ENCODE measurements around the gene TNIP1. TPM values are rescaled to one million over a fixed set of nuclear protein-coding genes. Genes with fewer than 3 reads are reported as not detected.

Gene TNIP1
- total RNA-seq, 1 experiment from 2014 or later, result 65.7 TPM

DNA sequence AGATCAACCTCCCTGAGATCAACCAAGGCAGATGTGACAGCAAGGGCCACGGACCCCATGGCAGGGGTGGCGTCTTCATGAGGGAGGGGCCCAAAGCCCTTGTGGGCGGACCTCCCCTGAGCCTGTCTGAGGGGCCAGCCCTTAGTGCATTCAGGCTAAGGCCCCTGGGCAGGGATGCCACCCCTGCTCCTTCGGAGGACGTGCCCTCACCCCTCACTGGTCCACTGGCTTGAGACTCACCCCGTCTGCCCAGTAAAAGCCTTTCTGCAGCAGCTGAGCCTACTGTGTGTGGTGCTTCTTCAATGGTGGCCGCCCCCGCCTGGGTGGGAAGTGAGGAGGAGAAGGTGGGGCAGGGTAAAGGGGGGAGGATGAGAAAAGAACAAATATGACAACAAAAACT is 52.1 kb downstream of the TNIP1 start:
- no peak for DNase-seq
- H3K27me3 ChIP-seq (replicated peaks; ENCODE audit: control insufficient read depth, insufficient read depth, low read length), result no peaks in the 10 kb centered on the region
- H3K27me3 Mint-ChIP-seq (ENCODE audit: insufficient read depth, unreplicated experiment), result no peaks in the 10 kb centered on the region
- peaks cover 8% of the 10 kb centered on the region for H3K36me3 ChIP-seq (ENCODE audit: control insufficient read depth, insufficient read depth, low read length)
- no TSS peak for BruUV-seq (replicated peaks)
- H3K36me3 Mint-ChIP-seq (ENCODE audit: insufficient read depth, unreplicated experiment), result peaks cover 70% of the 10 kb centered on the region
- no peak overlapping the region for H3K4me3 Mint-ChIP-seq (ENCODE audit: unreplicated experiment)
- no peak overlapping the region for H3K4me3 ChIP-seq (ENCODE audit: low read depth, low read length)
- TF ChIP-seq, protein P1, sequence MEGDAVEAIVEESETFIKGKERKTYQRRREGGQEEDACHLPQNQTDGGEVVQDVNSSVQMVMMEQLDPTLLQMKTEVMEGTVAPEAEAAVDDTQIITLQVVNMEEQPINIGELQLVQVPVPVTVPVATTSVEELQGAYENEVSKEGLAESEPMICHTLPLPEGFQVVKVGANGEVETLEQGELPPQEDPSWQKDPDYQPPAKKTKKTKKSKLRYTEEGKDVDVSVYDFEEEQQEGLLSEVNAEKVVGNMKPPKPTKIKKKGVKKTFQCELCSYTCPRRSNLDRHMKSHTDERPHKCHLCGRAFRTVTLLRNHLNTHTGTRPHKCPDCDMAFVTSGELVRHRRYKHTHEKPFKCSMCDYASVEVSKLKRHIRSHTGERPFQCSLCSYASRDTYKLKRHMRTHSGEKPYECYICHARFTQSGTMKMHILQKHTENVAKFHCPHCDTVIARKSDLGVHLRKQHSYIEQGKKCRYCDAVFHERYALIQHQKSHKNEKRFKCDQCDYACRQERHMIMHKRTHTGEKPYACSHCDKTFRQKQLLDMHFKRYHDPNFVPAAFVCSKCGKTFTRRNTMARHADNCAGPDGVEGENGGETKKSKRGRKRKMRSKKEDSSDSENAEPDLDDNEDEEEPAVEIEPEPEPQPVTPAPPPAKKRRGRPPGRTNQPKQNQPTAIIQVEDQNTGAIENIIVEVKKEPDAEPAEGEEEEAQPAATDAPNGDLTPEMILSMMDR (IDR thresholded peaks at IDR 0.05; ENCODE audit: insufficient read depth in 1 of 2, low read depth in 1 of 2, low read length in 1 of 2, severe bottlenecking in 1 of 2, unreplicated experiment in 1 of 2), result no peak
- no peak overlapping the region for H3K27ac Mint-ChIP-seq (ENCODE audit: unreplicated experiment)
- no peaks in the 10 kb centered on the region for H3K9me3 ChIP-seq
- H3K4me1 ChIP-seq, result no peaks in the 10 kb centered on the region
- H3K4me1 Mint-ChIP-seq (ENCODE audit: low read depth, unreplicated experiment), result no peaks in the 10 kb centered on the region
- ChIA-PET POLR2A (no interaction called here), CTCF (no interaction called here)
- H3K9me3 Mint-ChIP-seq (ENCODE audit: unreplicated experiment), result no peaks in the 10 kb centered on the region
- intact Hi-C loops (cut with micrococcal nuclease; ENCODE audit: unreplicated experiment), result no loop called here

DNA sequence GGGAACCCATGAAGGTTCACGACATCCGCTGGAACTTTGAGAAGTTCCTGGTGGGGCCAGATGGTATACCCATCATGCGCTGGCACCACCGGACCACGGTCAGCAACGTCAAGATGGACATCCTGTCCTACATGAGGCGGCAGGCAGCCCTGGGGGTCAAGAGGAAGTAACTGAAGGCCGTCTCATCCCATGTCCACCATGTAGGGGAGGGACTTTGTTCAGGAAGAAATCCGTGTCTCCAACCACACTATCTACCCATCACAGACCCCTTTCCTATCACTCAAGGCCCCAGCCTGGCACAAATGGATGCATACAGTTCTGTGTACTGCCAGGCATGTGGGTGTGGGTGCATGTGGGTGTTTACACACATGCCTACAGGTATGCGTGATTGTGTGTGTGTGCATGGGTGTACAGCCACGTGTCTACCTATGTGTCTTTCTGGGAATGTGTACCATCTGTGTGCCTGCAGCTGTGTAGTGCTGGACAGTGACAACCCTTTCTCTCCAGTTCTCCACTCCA is 52.8 kb downstream of the TNIP1 start:
- peaks cover 64% of the 10 kb centered on the region for H3K36me3 Mint-ChIP-seq (ENCODE audit: insufficient read depth, unreplicated experiment)
- Histone ChIP-seq H3K4me3 (ENCODE audit: low read depth, low read length) (no peak overlapping the region), H3K36me3 (ENCODE audit: control insufficient read depth, insufficient read depth, low read length) (peaks cover 5% of the 10 kb centered on the region), H3K27me3 (replicated peaks; ENCODE audit: control insufficient read depth, insufficient read depth, low read length) (no peaks in the 10 kb centered on the region), H3K4me1 (no peaks in the 10 kb centered on the region), H3K9me3 (no peaks in the 10 kb centered on the region)
- no peak for DNase-seq
- ChIA-PET CTCF (no interaction called here), POLR2A (no interaction called here)
- no peaks in the 10 kb centered on the region for H3K4me1 Mint-ChIP-seq (ENCODE audit: low read depth, unreplicated experiment)
- intact Hi-C loops (cut with micrococcal nuclease; ENCODE audit: unreplicated experiment), result no loop called here
- no peak overlapping the region for H3K4me3 Mint-ChIP-seq (ENCODE audit: unreplicated experiment)
- H3K27ac Mint-ChIP-seq (ENCODE audit: unreplicated experiment), result no peak overlapping the region
- BruUV-seq (replicated peaks), result no TSS peak
- TF ChIP-seq, protein P1 (IDR thresholded peaks at IDR 0.05; ENCODE audit: insufficient read depth in 1 of 2, low read depth in 1 of 2, low read length in 1 of 2, severe bottlenecking in 1 of 2, unreplicated experiment in 1 of 2), result no peak
- H3K9me3 Mint-ChIP-seq (ENCODE audit: unreplicated experiment), result no peaks in the 10 kb centered on the region
- no peaks in the 10 kb centered on the region for H3K27me3 Mint-ChIP-seq (ENCODE audit: insufficient read depth, unreplicated experiment)

DNA sequence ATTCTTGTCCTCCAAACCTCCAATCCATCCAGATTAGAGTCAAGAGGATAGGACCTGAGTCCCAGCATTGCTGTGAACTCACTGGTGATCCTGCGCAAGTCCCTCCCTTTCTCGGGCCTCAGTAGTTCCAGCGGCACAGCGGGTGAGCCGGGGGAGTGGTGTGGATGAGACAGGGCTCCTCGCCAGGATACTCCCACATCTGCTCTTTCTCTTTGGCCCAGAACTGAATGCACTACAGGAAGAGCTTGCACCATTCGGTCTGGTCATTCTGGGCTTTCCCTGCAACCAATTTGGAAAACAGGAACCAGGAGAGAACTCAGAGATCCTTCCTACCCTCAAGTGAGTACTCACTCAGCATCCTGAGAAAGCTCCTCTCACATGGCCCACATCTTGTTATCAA is 54.2 kb downstream of the TNIP1 start:
- Mint-ChIP-seq H3K4me1 (ENCODE audit: low read depth, unreplicated experiment) (no peaks in the 10 kb centered on the region), H3K27ac (ENCODE audit: unreplicated experiment) (no peak overlapping the region), H3K9me3 (ENCODE audit: unreplicated experiment) (no peaks in the 10 kb centered on the region), H3K36me3 (ENCODE audit: insufficient read depth, unreplicated experiment) (peaks cover 52% of the 10 kb centered on the region), H3K4me3 (ENCODE audit: unreplicated experiment) (no peak overlapping the region), H3K27me3 (ENCODE audit: insufficient read depth, unreplicated experiment) (no peaks in the 10 kb centered on the region)
- BruUV-seq (replicated peaks), result no TSS peak
- POLR2A ChIA-PET, result no interaction called here
- no peak for DNase-seq
- H3K4me1 ChIP-seq, result no peaks in the 10 kb centered on the region
- H3K36me3 ChIP-seq (ENCODE audit: control insufficient read depth, insufficient read depth, low read length), result peaks cover 6% of the 10 kb centered on the region
- intact Hi-C loops (cut with micrococcal nuclease; ENCODE audit: unreplicated experiment), result no loop called here
- no peaks in the 10 kb centered on the region for H3K27me3 ChIP-seq (replicated peaks; ENCODE audit: control insufficient read depth, insufficient read depth, low read length)
- H3K4me3 ChIP-seq (ENCODE audit: low read depth, low read length), result no peak overlapping the region
- H3K9me3 ChIP-seq, result no peaks in the 10 kb centered on the region
- TF ChIP-seq, protein P1 (IDR thresholded peaks at IDR 0.05; ENCODE audit: insufficient read depth in 1 of 2, low read depth in 1 of 2, low read length in 1 of 2, severe bottlenecking in 1 of 2, unreplicated experiment in 1 of 2), result no peak
- CTCF ChIA-PET, result no interaction called here

Measured in Caco-2 (cell line).